HepG2 (cell line): ENCODE data around the gene ERCC2. TPM values are rescaled to one million over a fixed set of nuclear protein-coding genes. Genes with fewer than 3 reads are reported as not detected.
A peak's percentile ranks its signal among the peaks of the same experiment; 100 is the strongest.

Experiments used
- ATAC-seq: fragments of 200-7000 bp; cut with Tn5 transposase; 3 replicates; pipeline ENCODE4 v1.9.1; 2020; ENCODE audit warnings: mild to moderate bottlenecking, moderate library complexity
- BruUV-seq: library from RNA; stranded (reverse); fragments of 400-500 nt; replicated peaks from 2 replicates; lab custom pipeline; 2021; lab: Mats Ljungman, UMichigan
- CTCF ChIA-PET: fragments of 300-600 bp; formaldehyde crosslinking; extraction: SDS; loops from one replicate; lab custom pipeline; 2021; ENCODE audit warnings: low total read pairs, inconsistent platforms, low intra/inter-chr PET ratio; lab: Yijun Ruan, JAX
- POLR2A ChIA-PET: fragments of 350-600 bp; sonication (Branson Sonifier 250); formaldehyde crosslinking; loops from one replicate; lab custom pipeline; 2020; ENCODE audit warnings: antibody characterized with exemption, inconsistent platforms; lab: Yijun Ruan, JAX
- DNase-seq: peaks from one replicate; pipeline ENCODE4 v3.0.0-alpha.2; 2015; ENCODE audit warnings: low spot score
- FAIRE-seq: peaks from 3 replicates; lab custom pipeline; 2011; peaks lifted over from hg19 to GRCh38; lab: Jason Lieb, UNC
- H2AFZ ChIP-seq: one replicate; pipeline ENCODE4 v1.6.1; 2011; ENCODE audit warnings: low read length, inconsistent platforms
- H3K27ac ChIP-seq: fragments of 300-600 bp; 3 replicates; pipeline ENCODE4 v1.8.0; 2011; ENCODE audit warnings: mixed run types, mild to moderate bottlenecking, mixed read lengths, low read length, inconsistent platforms; ENCODE audit not compliant: insufficient read depth; ENCODE audit errors: extremely low read length
- H3K27me3 ChIP-seq, 2 experiments: fragments of 200-600 bp in 1 of 2; 2 replicates in 1 of 2; 3 replicates in 1 of 2; pipeline versions ENCODE4 v1.6.0 to v1.8.0; 2011; ENCODE audit warnings: low read length in 2 of 2, mild to moderate bottlenecking in 2 of 2, moderate library complexity in 2 of 2, inconsistent platforms in 1 of 2; ENCODE audit not compliant: insufficient read depth in 2 of 2, control insufficient read depth in 1 of 2
- H3K36me3 ChIP-seq, 2 experiments: fragments of 200-600 bp in 1 of 2; replicated peaks in 1 of 2; 2 replicates in 1 of 2; 3 replicates in 1 of 2; pipeline versions ENCODE4 v1.5.1 to v1.8.0; 2011; ENCODE audit warnings: low read length in 2 of 2, inconsistent platforms in 1 of 2; ENCODE audit not compliant: insufficient read depth in 2 of 2, control insufficient read depth in 1 of 2
- H3K4me1 ChIP-seq: 2 replicates; pipeline ENCODE4 v1.5.1; 2012; ENCODE audit warnings: low read length, inconsistent platforms; ENCODE audit not compliant: insufficient read depth
- H3K4me2 ChIP-seq: 2 replicates; pipeline ENCODE4 v1.6.0; 2011; ENCODE audit warnings: low read depth, low read length, inconsistent platforms
- H3K4me3 ChIP-seq, 3 experiments: fragments of 200-600 bp in 1 of 3; sonication (generic), shearing (Covaris generic) in 1 of 3; replicated peaks in 1 of 3; 2 replicates each; pipeline ENCODE4 v1.5.1; 2011 to 2016; ENCODE audit warnings: low read length in 3 of 3, inconsistent platforms in 2 of 3, low read depth in 2 of 3, mild to moderate bottlenecking in 2 of 3, control low read depth in 1 of 3, mixed read lengths in 1 of 3; ENCODE audit not compliant: insufficient read depth in 1 of 3
- H3K79me2 ChIP-seq: one replicate; pipeline ENCODE4 v1.6.1; 2011; ENCODE audit warnings: low read length, inconsistent platforms; ENCODE audit not compliant: insufficient read depth
- H3K9ac ChIP-seq: 2 replicates; pipeline ENCODE4 v1.6.0; 2011; ENCODE audit warnings: mild to moderate bottlenecking, low read depth, low read length, inconsistent platforms; ENCODE audit not compliant: insufficient read depth
- H3K9me3 ChIP-seq: 2 replicates; pipeline ENCODE4 v1.5.1; 2012; ENCODE audit warnings: mild to moderate bottlenecking, low read length
- H4K20me1 ChIP-seq: 2 replicates; pipeline ENCODE4 v1.6.0; 2011; ENCODE audit warnings: inconsistent platforms, mild to moderate bottlenecking, low read length, moderate library complexity; ENCODE audit not compliant: insufficient read depth
- CERS6 ChIP-seq: sonication (generic); formaldehyde crosslinking; IDR thresholded peaks from 2 replicates; pipeline ENCODE4 v1.5.0; 2020; ENCODE audit warnings: missing genetic modification reagents
- E2F1 ChIP-seq: sonication (generic); formaldehyde crosslinking; IDR thresholded peaks from 2 replicates; pipeline ENCODE4 v1.5.0; 2020; ENCODE audit warnings: missing genetic modification reagents
- HIVEP1 ChIP-seq: sonication (generic); formaldehyde crosslinking; IDR thresholded peaks from 2 replicates; pipeline ENCODE4 v1.4.0; 2020; ENCODE audit warnings: mild to moderate bottlenecking, missing genetic modification reagents
- HOXA9 ChIP-seq: sonication (generic); formaldehyde crosslinking; IDR thresholded peaks from 2 replicates; pipeline ENCODE4 v1.8.1; 2022; ENCODE audit warnings: missing genetic modification reagents, mild to moderate bottlenecking, moderate library complexity, borderline replicate concordance
- NAIF1 ChIP-seq: sonication (generic); formaldehyde crosslinking; IDR thresholded peaks from 2 replicates; pipeline ENCODE4 v1.5.0; 2020; ENCODE audit warnings: mild to moderate bottlenecking, missing genetic modification reagents, borderline replicate concordance
- PHF5A ChIP-seq: IDR thresholded peaks from one replicate; pipeline ENCODE4 v1.6.1; 2018; ENCODE audit warnings: low read depth, missing genetic modification reagents; ENCODE audit not compliant: unreplicated experiment
- RAD21 ChIP-seq: fragments of 450-650 bp; formaldehyde crosslinking; IDR thresholded peaks from 2 replicates; pipeline ENCODE4 v1.5.0; 2020; ENCODE audit warnings: mild to moderate bottlenecking
- RFXANK ChIP-seq: IDR thresholded peaks from 2 replicates; pipeline ENCODE4 v1.6.1; 2016
- SALL2 ChIP-seq: sonication (generic); formaldehyde crosslinking; IDR thresholded peaks from 2 replicates; pipeline ENCODE4 v1.8.1; 2023; ENCODE audit warnings: mild to moderate bottlenecking, missing genetic modification reagents, inconsistent platforms
- ZIK1 ChIP-seq: sonication (generic); formaldehyde crosslinking; IDR thresholded peaks from 2 replicates; pipeline ENCODE4 v1.5.0; 2020; ENCODE audit warnings: mild to moderate bottlenecking, low read depth, missing genetic modification reagents, borderline replicate concordance
- ZNF34 ChIP-seq: sonication (generic); formaldehyde crosslinking; IDR thresholded peaks from 2 replicates; pipeline ENCODE4 v1.4.0; 2020; ENCODE audit warnings: mild to moderate bottlenecking, missing genetic modification reagents, borderline replicate concordance
- ZNF350 ChIP-seq: sonication (generic); formaldehyde crosslinking; IDR thresholded peaks from 2 replicates; pipeline ENCODE4 v1.4.0; 2020; ENCODE audit warnings: mild to moderate bottlenecking, low read depth, missing genetic modification reagents, borderline replicate concordance
- ZNF629 ChIP-seq: sonication (generic); formaldehyde crosslinking; conservative IDR thresholded peaks from 2 replicates; pipeline ENCODE4 v1.5.0; 2020; ENCODE audit warnings: missing genetic modification reagents
- ZNF883 ChIP-seq: sonication (generic); formaldehyde crosslinking; IDR thresholded peaks from 2 replicates; pipeline ENCODE4 v1.5.1; 2020; ENCODE audit warnings: mild to moderate bottlenecking, missing genetic modification reagents; ENCODE audit errors: not compliant biosample characterization
- WGBS: methylation state at CpG from one replicate; pipeline ENCODE4 v1.1.6; 2017; ENCODE audit warnings: low lambda C conversion rate; 5-methylcytosine and 5-hydroxymethylcytosine counted together
- in situ Hi-C: cut with HindIII; loops from 2 replicates; pipeline ENCODE4 v1.10.0; 2017; ENCODE audit warnings: low pct_unique_long_range_greater_than_20kb; ENCODE audit not compliant: extremely low pct_ligation_motif_present
- intact Hi-C: fragments of 100-400 bp; cut with micrococcal nuclease; formaldehyde crosslinking; loops from one replicate; pipeline ENCODE4 v1.10.0; 2022; ENCODE audit not compliant: unreplicated experiment
- polyA plus RNA-seq, 8 experiments: library from polyadenylated mRNA; depleted of rRNA in 3 of 8; stranded (reverse) in 7 of 8; unstranded in 1 of 8; fragments of >200 nt; fragmentation: Illumina TruSeq in 4 of 8; extraction: Trizol in 4 of 8; gene quantifications; 2 replicates each; pipeline versions ENCODE4 v1.2.1 to v1.2.3, GENCODE V29; 2011 to 2016; ENCODE audit warnings: low read depth in 4 of 8, missing spikeins in 1 of 8, mixed read lengths in 1 of 8; ENCODE audit not compliant: insufficient read depth in 1 of 8
- total RNA-seq, 5 experiments: library from RNA; depleted of rRNA; stranded (reverse); fragments of >200 nt; fragmentation: Illumina TruSeq; extraction: Trizol; gene quantifications; 2 replicates each; pipeline ENCODE4 v1.2.3, GENCODE V29; 2016; ENCODE audit warnings: low read depth in 1 of 5

The ERCC2 gene
- total and polyA plus RNA-seq, 2 of the 13 experiments (the other 11 are each of a cell fraction or from before 2014, with no cell fraction given): 25.4 to 49.2 TPM

GRCh38 chr19:45407091-45407375 lies 36.7 kb upstream of the ERCC2 start:
- Histone ChIP-seq H3K27ac (peak overlapping the region; percentile 92), H3K36me3 (peaks cover 5 to 7% of the 10 kb centered on the region in 2 experiments; a peak in 3 of 5 replicates), H2AFZ (no peak overlapping the region), H3K27me3 (no peaks in the 10 kb centered on the region; a peak in 1 of 5 replicates), H3K9me3 (no peaks in the 10 kb centered on the region), H3K4me1 (peaks cover 29% of the 10 kb centered on the region), H3K9ac (peak overlapping the region; percentile 94), H3K79me2 (peaks cover 23% of the 10 kb centered on the region), H3K4me3 (peak overlapping the region; percentile 75 to 84 (median 84)), H4K20me1 (no peaks in the 10 kb centered on the region), H3K4me2 (peak overlapping the region; percentile 85)
- no TSS peak for BruUV-seq
- no peak for DNase-seq
- WGBS: 0% methylated on average over 10 of the region's 10 CpGs
- in situ Hi-C loops (no loop called here), intact Hi-C loops (no loop called here)
- ChIA-PET CTCF (no interaction called here), POLR2A (interaction anchor here (0.7 kb wide), 1 partner anchor 15 kb away, joined by 3 read pairs; no protein-coding TSS in a partner anchor)
- TF ChIP-seq ZNF34 (no peak), ZNF883 (peak; percentile 12)
- no peak for ATAC-seq
- no peak for FAIRE-seq

GRCh38 chr19:45406226-45407090 lies 36.1 kb upstream of the ERCC2 start, which contains the start of gene POLR1G:
Gene POLR1G (plus strand): TSS chr19:45406644. CDS start chr19:45406697, 53 bp downstream.
- Histone ChIP-seq H3K27me3 (no peaks in the 10 kb centered on the region; a peak in 1 of 5 replicates), H3K79me2 (peaks cover 23% of the 10 kb centered on the region), H3K4me1 (peaks cover 29% of the 10 kb centered on the region), H3K4me2 (peak within 1 kb of the TSS; percentile 85), H3K27ac (peak within 1 kb of the TSS; percentile 92), H2AFZ (peak within 1 kb of the TSS; percentile 86), H4K20me1 (no peaks in the 10 kb centered on the region), H3K9ac (peak within 1 kb of the TSS; percentile 94), H3K4me3 (peak within 1 kb of the TSS; percentile 75 to 84 (median 84)), H3K36me3 (peaks cover 7 to 8% of the 10 kb centered on the region in 2 experiments; a peak in 3 of 5 replicates), H3K9me3 (no peaks in the 10 kb centered on the region)
- ATAC-seq (peak; percentile 74), DNase-seq (peak; percentile 81), FAIRE-seq (peak; percentile 21)
- intact Hi-C loops: no loop called here
- POLR2A ChIA-PET: interaction anchor here (0.7 to 1.0 kb wide), 5 partner anchors 10 to 177 kb away, joined by 3 to 4 read pairs (median 3); no protein-coding TSS in a partner anchor
- in situ Hi-C loops: no loop called here
- WGBS: under 1% methylated on average over 49 of the region's 51 CpGs
- CTCF ChIA-PET: interaction anchor here (2.8 kb wide), 1 partner anchor 72 kb away, joined by 19 read pairs; no protein-coding TSS in a partner anchor
- no TSS peak for BruUV-seq
- TF ChIP-seq CERS6 (CRISPR knock-in tag) (no peak), ZIK1 (CRISPR knock-in tag) (0 out of 2 replicates have a peak, but pooled peaks have one; percentile 32), ZNF350 (CRISPR knock-in tag) (peak; percentile 69; the same call in 1 of the 2 replicates), RAD21 (CRISPR knock-in tag) (0 out of 2 replicates have a peak, but pooled peaks have one; percentile 30), ZNF629 (CRISPR knock-in tag) (no peak), SALL2 (CRISPR knock-in tag) (no peak), RFXANK (CRISPR knock-in tag) (no peak), NAIF1 (CRISPR knock-in tag) (0 out of 2 replicates have a peak, but pooled peaks have one; percentile 21), HIVEP1 (peak; percentile 84), PHF5A (CRISPR knock-in tag) (no peak), HOXA9 (CRISPR knock-in tag) (no peak; the same call in 1 of the 2 replicates), E2F1 (CRISPR knock-in tag) (peak; percentile 35; the same call in 1 of the 2 replicates)
